Measurements from ENCODE around the gene SMYD5.

The SMYD5 gene

GRCh38 chr2:73267008-73267407 lies 53.0 kb downstream of the SMYD5 start:
- TF ChIP-seq CTCF (IDR thresholded peaks at IDR 0.05; ENCODE audit: low read depth, low read length) = no peak
- H3K4me3 ChIP-seq (ENCODE audit: low read depth, low read length) = no peak overlapping the region

GRCh38 chr2:73268366-73268829 lies 54.4 kb downstream of the SMYD5 start:
- no peak overlapping the region for H3K4me3 ChIP-seq (ENCODE audit: low read depth, low read length)
- TF ChIP-seq CTCF (IDR thresholded peaks at IDR 0.05; ENCODE audit: low read depth, low read length) = no peak

- no peak for TF ChIP-seq CTCF (IDR thresholded peaks at IDR 0.05; ENCODE audit: low read depth, low read length)
- H3K4me3 ChIP-seq (ENCODE audit: low read depth, low read length) = no peak overlapping the region
Observed at GRCh38 chr2:73268830-73269685, 55.0 kb downstream of the SMYD5 start.

- no peak overlapping the region for H3K4me3 ChIP-seq (ENCODE audit: low read depth, low read length)
- TF ChIP-seq CTCF (IDR thresholded peaks at IDR 0.05; ENCODE audit: low read depth, low read length) = no peak
Observed at GRCh38 chr2:73269686-73270465, 55.8 kb downstream of the SMYD5 start.

GRCh38 chr2:73272270-73272669 lies 58.2 kb downstream of the SMYD5 start:
- TF ChIP-seq CTCF (IDR thresholded peaks at IDR 0.05; ENCODE audit: low read depth, low read length) = no peak
- no peak overlapping the region for H3K4me3 ChIP-seq (ENCODE audit: low read depth, low read length)

Data from WI38 (cell line).